Right lobe of liver (tissue), 6 donors: ENCODE data around the gene ZNF124. TPM values are rescaled to one million over a fixed set of nuclear protein-coding genes. Genes with fewer than 3 reads are reported as not detected.
"Not testable (repeated sequence)": the region's sequence is repeated elsewhere in the genome, so short reads cannot be mapped to it uniquely, and the experiment has no call there.

ENCODE experiments used
- ATAC-seq, 4 donors: fragments of 200-7000 bp; cut with Tn5 transposase; one replicate each; pipeline ENCODE4 v1.9.1; 2020; ENCODE audit warnings: mild to moderate bottlenecking in 4 of 4, moderate library complexity in 4 of 4
- DNase-seq, 3 donors: peaks; one replicate each; pipeline ENCODE4 v3.0.0-alpha.2; 2020
- H3K27ac ChIP-seq, 3 donors: fragments of 200-600 bp; one replicate each; pipeline ENCODE4 v1.8.0; 2022
- H3K27me3 ChIP-seq, 2 donors: fragments of 200-600 bp; one replicate each; pipeline ENCODE4 v1.8.0; 2022
- H3K36me3 ChIP-seq, 4 donors: fragments of 200-600 bp; sonication (generic) in 1 of 4; one replicate each; pipeline versions ENCODE4 v1.5.1 to v1.8.0; 2017 to 2022; ENCODE audit warnings: control low read depth in 1 of 4
- H3K4me1 ChIP-seq, 4 donors: fragments of 200-600 bp; sonication (generic) in 1 of 4; one replicate each; pipeline versions ENCODE4 v1.5.1 to v1.8.0; 2017 to 2022; ENCODE audit warnings: control low read depth in 1 of 4
- H3K4me3 ChIP-seq, 3 donors: fragments of 200-600 bp; one replicate each; pipeline ENCODE4 v1.8.0; 2022
- H3K9me3 ChIP-seq, 4 donors: fragments of 200-600 bp; sonication (generic) in 1 of 4; one replicate each; pipeline versions ENCODE4 v1.5.1 to v1.8.0; 2017 to 2022; ENCODE audit warnings: control low read depth in 1 of 4
- POLR2A ChIP-seq: fragments of 450-650 bp; IDR thresholded peaks from one replicate; pipeline ENCODE4 v1.6.1; 2017; ENCODE audit warnings: antibody characterized with exemption, mild to moderate bottlenecking
- WGBS: methylation state at CpG from one replicate; pipeline ENCODE4 v1.1.6; 2018; ENCODE audit warnings: low coverage, low lambda C conversion rate; ENCODE audit not compliant: insufficient coverage; ENCODE audit errors: missing lambda C conversion rate; 5-methylcytosine and 5-hydroxymethylcytosine counted together
- intact Hi-C, 2 donors: fragments of 100-400 bp; cut with DNase I; formaldehyde crosslinking; loops; one replicate each; pipeline versions ENCODE4 v1.11.2 to v1.14.1; 2022
- total RNA-seq, 6 experiments: library from RNA; depleted of rRNA in 2 of 6; stranded (reverse); fragments of >200 nt in 2 of 6; fragmentation: NEBNext Ultra II Directional in 3 of 6; extraction: Animal tissue kit (Norgen Biotek cat#: 25700) in 3 of 6; gene quantifications; one replicate each; pipeline versions ENCODE4 v1.1.0 to v1.2.4, GENCODE V29; 2016 to 2023
- TF ChIP-seq, protein P1 (sequence below), 4 donors: fragments of 200-600 bp in 3 of 4; fragments of 450-650 bp in 1 of 4; IDR thresholded peaks; one replicate each; pipeline versions ENCODE4 v1.5.1 to v1.8.0; 2016 to 2022; ENCODE audit warnings: antibody characterized with exemption in 4 of 4, mild to moderate bottlenecking in 2 of 4
- donor health status: DM: no; HTN: yes; CAD: no.
- donor health status: DM: no; HTN: no; CAD: no.
- donor health status: DM: no; HTN: no; CAD: no.
- donor health status: DM: no; HTN: yes; CAD: no.
- donor health status: DM: no; HTN: yes; CAD: no.

The ZNF124 gene
- total RNA-seq, 6 experiments from 2014 or later = 5.4 to 13.8 (median 6.6) TPM

DNA sequence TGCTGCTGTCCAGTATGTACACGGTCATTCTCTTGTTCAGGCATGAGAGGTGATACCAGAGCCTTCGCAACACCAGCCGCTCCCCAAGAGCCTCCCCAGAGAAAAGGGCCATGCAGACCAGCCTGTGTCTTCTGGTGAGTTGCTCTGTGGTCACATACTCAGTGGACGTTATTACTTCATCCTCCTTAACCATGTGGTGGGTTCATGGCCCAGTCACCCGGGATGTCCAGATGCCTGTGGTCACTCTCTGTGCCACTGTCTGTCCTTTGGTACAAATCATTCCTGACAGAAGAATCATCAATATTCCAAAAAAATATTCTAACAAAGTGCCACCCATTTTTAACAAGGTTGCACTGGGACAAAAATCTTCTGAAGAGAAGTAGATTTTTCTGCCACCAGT, 8.8 kb upstream of the ZNF124 start:
- Histone ChIP-seq H3K36me3 (no peaks in the 10 kb centered on the region), H3K4me3 (no peak overlapping the region), H3K9me3 (peaks cover 0 to 9% (median 5%) of the 10 kb centered on the region in 4 donors), H3K27ac (no peak overlapping the region), H3K27me3 (no peaks in the 10 kb centered on the region), H3K4me1 (no peaks in the 10 kb centered on the region)
- WGBS = 84% methylated on average over 5 of the region's 5 CpGs
- no peak for DNase-seq
- intact Hi-C loops = no loop called here
- TF ChIP-seq, protein P1, sequence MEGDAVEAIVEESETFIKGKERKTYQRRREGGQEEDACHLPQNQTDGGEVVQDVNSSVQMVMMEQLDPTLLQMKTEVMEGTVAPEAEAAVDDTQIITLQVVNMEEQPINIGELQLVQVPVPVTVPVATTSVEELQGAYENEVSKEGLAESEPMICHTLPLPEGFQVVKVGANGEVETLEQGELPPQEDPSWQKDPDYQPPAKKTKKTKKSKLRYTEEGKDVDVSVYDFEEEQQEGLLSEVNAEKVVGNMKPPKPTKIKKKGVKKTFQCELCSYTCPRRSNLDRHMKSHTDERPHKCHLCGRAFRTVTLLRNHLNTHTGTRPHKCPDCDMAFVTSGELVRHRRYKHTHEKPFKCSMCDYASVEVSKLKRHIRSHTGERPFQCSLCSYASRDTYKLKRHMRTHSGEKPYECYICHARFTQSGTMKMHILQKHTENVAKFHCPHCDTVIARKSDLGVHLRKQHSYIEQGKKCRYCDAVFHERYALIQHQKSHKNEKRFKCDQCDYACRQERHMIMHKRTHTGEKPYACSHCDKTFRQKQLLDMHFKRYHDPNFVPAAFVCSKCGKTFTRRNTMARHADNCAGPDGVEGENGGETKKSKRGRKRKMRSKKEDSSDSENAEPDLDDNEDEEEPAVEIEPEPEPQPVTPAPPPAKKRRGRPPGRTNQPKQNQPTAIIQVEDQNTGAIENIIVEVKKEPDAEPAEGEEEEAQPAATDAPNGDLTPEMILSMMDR (IDR thresholded peaks at IDR 0.05) = no peak
- TF ChIP-seq POLR2A = no peak
- ATAC-seq = no peak

GRCh38 chr1:247177755-247178154, 5.9 kb upstream of the ZNF124 start:
- H3K27me3 ChIP-seq = no peaks in the 10 kb centered on the region
- no peaks in the 10 kb centered on the region for H3K4me1 ChIP-seq
- H3K9me3 ChIP-seq = peaks cover 0 to 3% (median 0%) of the 10 kb centered on the region in 4 donors
- no peaks in the 10 kb centered on the region for H3K36me3 ChIP-seq
- DNase-seq = no peak
- H3K4me3 ChIP-seq = no peak overlapping the region
- no peak for TF ChIP-seq POLR2A
- TF ChIP-seq, protein P1 (IDR thresholded peaks at IDR 0.05) = no peak
- intact Hi-C loops = no loop called here
- ATAC-seq = no peak
- H3K27ac ChIP-seq = no peak overlapping the region

DNA sequence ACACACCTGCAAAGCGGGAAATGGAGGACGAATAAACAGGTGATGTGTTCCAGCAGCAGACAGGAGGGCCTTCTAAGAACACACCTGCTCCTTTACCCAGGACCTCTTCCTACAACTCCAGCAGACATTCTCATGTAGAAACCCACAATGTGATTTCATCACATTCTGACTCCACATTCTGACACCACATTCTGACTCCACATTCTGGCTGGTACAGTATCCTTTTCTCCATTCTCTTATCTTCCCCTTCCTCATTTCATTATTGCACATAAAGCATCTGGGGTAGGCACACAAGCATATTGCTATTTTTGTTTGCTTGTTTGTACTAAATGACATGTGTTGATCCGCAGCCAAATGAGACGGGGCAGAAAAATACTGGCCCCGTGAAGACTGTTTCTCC, 3.6 kb upstream of the ZNF124 start:
- no peaks in the 10 kb centered on the region for H3K9me3 ChIP-seq
- 80% methylated on average over 5 of the region's 5 CpGs for WGBS
- DNase-seq = no peak
- H3K36me3 ChIP-seq = no peaks in the 10 kb centered on the region
- ATAC-seq = no peak
- intact Hi-C loops = no loop called here
- H3K4me1 ChIP-seq = no peaks in the 10 kb centered on the region
- TF ChIP-seq POLR2A = no peak
- H3K27ac ChIP-seq = no peak overlapping the region
- H3K4me3 ChIP-seq = no peak overlapping the region
- no peaks in the 10 kb centered on the region for H3K27me3 ChIP-seq

DNA sequence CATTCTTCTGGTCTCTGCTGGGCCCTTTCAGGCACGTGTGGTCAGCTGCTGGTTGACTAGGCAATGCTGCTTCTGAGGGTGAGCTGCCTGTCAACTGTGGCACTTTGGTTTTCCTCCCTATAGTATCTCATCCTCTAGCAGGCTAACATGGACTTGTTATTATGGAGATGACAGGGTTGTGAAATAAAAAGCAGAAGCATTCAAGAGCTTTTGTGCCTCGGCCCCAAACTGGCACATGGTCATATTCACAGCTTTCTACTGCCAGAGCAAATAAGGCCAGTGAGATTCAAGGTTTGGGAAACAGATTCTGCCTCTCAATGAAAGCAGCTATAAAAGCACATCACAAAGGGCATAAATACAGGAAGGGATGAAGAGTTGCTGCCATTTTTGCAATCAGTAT, 1.6 kb upstream of the ZNF124 start:
- 67% methylated on average over 1 of the region's 2 CpGs for WGBS
- Histone ChIP-seq H3K27me3 (no peaks in the 10 kb centered on the region), H3K4me1 (no peaks in the 10 kb centered on the region), H3K27ac (no peak overlapping the region), H3K4me3 (no peak overlapping the region), H3K36me3 (no peaks in the 10 kb centered on the region), H3K9me3 (no peaks in the 10 kb centered on the region)
- TF ChIP-seq, protein P1 (IDR thresholded peaks at IDR 0.05) = no peak
- no peak for TF ChIP-seq POLR2A
- intact Hi-C loops = no loop called here
- DNase-seq = no peak
- no peak for ATAC-seq

- WGBS = 79% methylated on average over 3 of the region's 4 CpGs
- Histone ChIP-seq H3K27me3 (no peaks in the 10 kb centered on the region), H3K9me3 (no peaks in the 10 kb centered on the region), H3K4me3 (no peak overlapping the region), H3K4me1 (no peaks in the 10 kb centered on the region), H3K36me3 (no peaks in the 10 kb centered on the region), H3K27ac (no peak overlapping the region)
- TF ChIP-seq, protein P1 (IDR thresholded peaks at IDR 0.05) = no peak
- no peak for TF ChIP-seq POLR2A
- intact Hi-C loops = no loop called here
- no peak for ATAC-seq
- DNase-seq = no peak
These were observed 1.2 kb upstream of the ZNF124 start for GRCh38 chr1:247172996-247173395.

DNA sequence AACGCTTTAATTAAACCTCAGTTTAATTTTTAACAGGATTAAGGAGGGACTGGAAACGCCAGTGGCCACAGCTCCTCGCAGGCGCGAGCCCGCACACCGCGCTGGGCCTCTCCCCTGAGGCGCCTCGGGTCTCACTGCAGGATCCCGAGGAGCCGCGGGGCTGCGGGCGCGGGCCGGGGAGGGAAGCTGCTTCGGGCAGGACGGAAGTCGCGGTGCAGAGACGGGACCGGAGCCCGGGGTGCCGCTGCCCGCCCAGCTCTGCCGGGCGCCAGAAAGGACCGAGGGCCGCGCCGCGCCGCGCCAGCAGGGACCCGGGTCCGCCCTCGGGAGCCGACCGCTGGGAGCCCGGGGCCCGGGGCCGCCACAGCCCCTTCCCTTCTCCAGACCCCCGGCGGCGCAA, 377 bp downstream of the ZNF124 start:
- H3K4me1 ChIP-seq, DNase-seq, H3K27me3 ChIP-seq, H3K36me3 ChIP-seq, H3K4me3 ChIP-seq, intact Hi-C loops, H3K9me3 ChIP-seq, H3K27ac ChIP-seq: not testable (repeated sequence)
- ATAC-seq = peak; percentile 63 to 72 (median 68)
- no CpG with 5 or more reads among the region's 46 CpGs for WGBS
